ENCODE results near the gene TYMS. TPM values are rescaled to one million over a fixed set of nuclear protein-coding genes. Genes with fewer than 3 reads are reported as not detected.

Gene TYMS
- total RNA-seq, 1 experiment from 2014 or later: 202 TPM

- H3K27ac ChIP-seq (ENCODE audit: low read length): no peak overlapping the region
- no TSS peak for BruUV-seq (replicated peaks)
- ATAC-seq (no peak), DNase-seq (ENCODE audit: low read depth, low spot score) (no peak)
- intact Hi-C loops (cut with micrococcal nuclease; ENCODE audit: unreplicated experiment) (no loop called here), in situ Hi-C loops (cut with HindIII; ENCODE audit: low pct_unique_long_range_greater_than_20kb, low sequenced_read_pairs) (no loop called here)
- POLR2A ChIA-PET: no interaction called here
- no peaks in the 10 kb centered on the region for H3K4me1 ChIP-seq (ENCODE audit: control insufficient read depth, insufficient read depth, low read length)
- CTCF ChIA-PET: no interaction called here
- peaks cover 8% of the 10 kb centered on the region for H3K36me3 ChIP-seq (ENCODE audit: control insufficient read depth, insufficient read depth, low read length)
- H3K9me3 ChIP-seq (ENCODE audit: control insufficient read depth, insufficient read depth, low read depth, low read length): no peaks in the 10 kb centered on the region
- H3K27me3 ChIP-seq (ENCODE audit: control insufficient read depth, insufficient read depth, low read length): no peaks in the 10 kb centered on the region
- TF ChIP-seq CTCF (IDR thresholded peaks at IDR 0.05) (peak; percentile 44), TCF7L2 (IDR thresholded peaks at IDR 0.05; ENCODE audit: low read depth, low read length) (no peak)
- H3K4me3 ChIP-seq (ENCODE audit: low read depth in 2 of 2, low read length in 2 of 2): no peak overlapping the region
Observed at GRCh38 chr18:666177-666576, 8.7 kb downstream of the TYMS start.

GRCh38 chr18:666628-667027 is 9.2 kb downstream of the TYMS start:
- ATAC-seq (no peak), DNase-seq (ENCODE audit: low read depth, low spot score) (no peak)
- Histone ChIP-seq H3K9me3 (ENCODE audit: control insufficient read depth, insufficient read depth, low read depth, low read length) (no peaks in the 10 kb centered on the region), H3K4me1 (ENCODE audit: control insufficient read depth, insufficient read depth, low read length) (no peaks in the 10 kb centered on the region), H3K4me3 (ENCODE audit: low read depth in 2 of 2, low read length in 2 of 2) (no peak overlapping the region), H3K27me3 (ENCODE audit: control insufficient read depth, insufficient read depth, low read length) (no peaks in the 10 kb centered on the region), H3K36me3 (ENCODE audit: control insufficient read depth, insufficient read depth, low read length) (peaks cover 7% of the 10 kb centered on the region), H3K27ac (ENCODE audit: low read length) (no peak overlapping the region)
- POLR2A ChIA-PET: no interaction called here
- no peak for TF ChIP-seq SIN3A (IDR thresholded peaks at IDR 0.05; ENCODE audit: borderline replicate concordance, insufficient read depth, low read depth, low read length)
- TF ChIP-seq CTCF (IDR thresholded peaks at IDR 0.05): no peak
- TF ChIP-seq TCF7L2 (IDR thresholded peaks at IDR 0.05; ENCODE audit: low read depth, low read length): no peak
- no peak for TF ChIP-seq REST (IDR thresholded peaks at IDR 0.05; ENCODE audit: insufficient read depth in 1 of 2, low read depth in 2 of 2, low read length in 1 of 2)
- no peak for TF ChIP-seq POLR2AphosphoS5 (IDR thresholded peaks at IDR 0.05; ENCODE audit: low read depth, low read length)
- in situ Hi-C loops (cut with HindIII; ENCODE audit: low pct_unique_long_range_greater_than_20kb, low sequenced_read_pairs) (no loop called here), intact Hi-C loops (cut with micrococcal nuclease; ENCODE audit: unreplicated experiment) (no loop called here)
- no TSS peak for BruUV-seq (replicated peaks)
- CTCF ChIA-PET: no interaction called here

- DNase-seq (ENCODE audit: low read depth, low spot score) (no peak), ATAC-seq (no peak)
- CTCF ChIA-PET: no interaction called here
- in situ Hi-C loops (cut with HindIII; ENCODE audit: low pct_unique_long_range_greater_than_20kb, low sequenced_read_pairs): no loop called here
- Histone ChIP-seq H3K27ac (ENCODE audit: low read length) (no peak overlapping the region), H3K4me3 (ENCODE audit: low read depth in 2 of 2, low read length in 2 of 2) (no peak overlapping the region), H3K36me3 (ENCODE audit: control insufficient read depth, insufficient read depth, low read length) (peaks cover 15% of the 10 kb centered on the region), H3K27me3 (ENCODE audit: control insufficient read depth, insufficient read depth, low read length) (no peaks in the 10 kb centered on the region), H3K9me3 (ENCODE audit: control insufficient read depth, insufficient read depth, low read depth, low read length) (no peaks in the 10 kb centered on the region), H3K4me1 (ENCODE audit: control insufficient read depth, insufficient read depth, low read length) (no peaks in the 10 kb centered on the region)
- BruUV-seq (replicated peaks): no TSS peak
- POLR2A ChIA-PET: no interaction called here
- no peak for TF ChIP-seq REST (IDR thresholded peaks at IDR 0.05; ENCODE audit: insufficient read depth in 1 of 2, low read depth in 2 of 2, low read length in 1 of 2)
- no peak for TF ChIP-seq SIN3A (IDR thresholded peaks at IDR 0.05; ENCODE audit: borderline replicate concordance, insufficient read depth, low read depth, low read length)
- TF ChIP-seq POLR2AphosphoS5 (IDR thresholded peaks at IDR 0.05; ENCODE audit: low read depth, low read length): no peak
- TF ChIP-seq CTCF (IDR thresholded peaks at IDR 0.05): no peak
- TF ChIP-seq TCF7L2 (IDR thresholded peaks at IDR 0.05; ENCODE audit: low read depth, low read length): no peak
- intact Hi-C loops (cut with micrococcal nuclease; ENCODE audit: unreplicated experiment): no loop called here
Observed at GRCh38 chr18:668260-668659, 10.8 kb downstream of the TYMS start.

All from Panc1 (cell line).